ENCODE measurements around the gene GSAP. TPM values are rescaled to one million over a fixed set of nuclear protein-coding genes. Genes with fewer than 3 reads are reported as not detected.
A peak's percentile ranks its signal among the peaks of the same experiment; 100 is the strongest.

GSAP gene
- total RNA-seq, 4 donors from 2014 or later, result 14.3 to 25.5 (median 22.0) TPM

- no peak for DNase-seq (ENCODE audit: low spot score in 2 of 2)
- no peaks in the 10 kb centered on the region for H3K27me3 ChIP-seq
- WGBS, 2 donors, result 24 to 31% methylated on average over 10 of the region's 10 CpGs
- H3K27ac ChIP-seq, result peak overlapping the region in 3 of 4 donors; percentile 17 to 86 (median 66)
- peak overlapping the region in 3 of 4 donors; percentile 8 to 14 (median 10) for H3K4me3 ChIP-seq
- TF ChIP-seq EP300 (IDR thresholded peaks at IDR 0.05), result no peak
- no peak for TF ChIP-seq POLR2A (IDR thresholded peaks at IDR 0.05)
- TF ChIP-seq, protein P1, sequence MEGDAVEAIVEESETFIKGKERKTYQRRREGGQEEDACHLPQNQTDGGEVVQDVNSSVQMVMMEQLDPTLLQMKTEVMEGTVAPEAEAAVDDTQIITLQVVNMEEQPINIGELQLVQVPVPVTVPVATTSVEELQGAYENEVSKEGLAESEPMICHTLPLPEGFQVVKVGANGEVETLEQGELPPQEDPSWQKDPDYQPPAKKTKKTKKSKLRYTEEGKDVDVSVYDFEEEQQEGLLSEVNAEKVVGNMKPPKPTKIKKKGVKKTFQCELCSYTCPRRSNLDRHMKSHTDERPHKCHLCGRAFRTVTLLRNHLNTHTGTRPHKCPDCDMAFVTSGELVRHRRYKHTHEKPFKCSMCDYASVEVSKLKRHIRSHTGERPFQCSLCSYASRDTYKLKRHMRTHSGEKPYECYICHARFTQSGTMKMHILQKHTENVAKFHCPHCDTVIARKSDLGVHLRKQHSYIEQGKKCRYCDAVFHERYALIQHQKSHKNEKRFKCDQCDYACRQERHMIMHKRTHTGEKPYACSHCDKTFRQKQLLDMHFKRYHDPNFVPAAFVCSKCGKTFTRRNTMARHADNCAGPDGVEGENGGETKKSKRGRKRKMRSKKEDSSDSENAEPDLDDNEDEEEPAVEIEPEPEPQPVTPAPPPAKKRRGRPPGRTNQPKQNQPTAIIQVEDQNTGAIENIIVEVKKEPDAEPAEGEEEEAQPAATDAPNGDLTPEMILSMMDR (IDR thresholded peaks at IDR 0.05), result no peak
- peaks cover 0 to 30% (median 13%) of the 10 kb centered on the region in 4 donors for H3K4me1 ChIP-seq
- H3K9me3 ChIP-seq, result no peaks in the 10 kb centered on the region
- no peaks in the 10 kb centered on the region for H3K36me3 ChIP-seq
Observed at GRCh38 chr7:77425101-77426051, 9.2 kb upstream of the GSAP start.

GRCh38 chr7:77422500-77422899, 6.4 kb upstream of the GSAP start:
- H3K27ac ChIP-seq, result no peak overlapping the region
- no peak for DNase-seq (ENCODE audit: low spot score in 2 of 2)
- H3K27me3 ChIP-seq, result no peaks in the 10 kb centered on the region
- peaks cover 0 to 23% (median 9%) of the 10 kb centered on the region in 4 donors for H3K4me1 ChIP-seq
- no peak overlapping the region for H3K4me3 ChIP-seq
- no peak for TF ChIP-seq POLR2A (IDR thresholded peaks at IDR 0.05)
- TF ChIP-seq, protein P1 (IDR thresholded peaks at IDR 0.05), result no peak
- no peaks in the 10 kb centered on the region for H3K36me3 ChIP-seq
- H3K9me3 ChIP-seq, result no peaks in the 10 kb centered on the region

DNA sequence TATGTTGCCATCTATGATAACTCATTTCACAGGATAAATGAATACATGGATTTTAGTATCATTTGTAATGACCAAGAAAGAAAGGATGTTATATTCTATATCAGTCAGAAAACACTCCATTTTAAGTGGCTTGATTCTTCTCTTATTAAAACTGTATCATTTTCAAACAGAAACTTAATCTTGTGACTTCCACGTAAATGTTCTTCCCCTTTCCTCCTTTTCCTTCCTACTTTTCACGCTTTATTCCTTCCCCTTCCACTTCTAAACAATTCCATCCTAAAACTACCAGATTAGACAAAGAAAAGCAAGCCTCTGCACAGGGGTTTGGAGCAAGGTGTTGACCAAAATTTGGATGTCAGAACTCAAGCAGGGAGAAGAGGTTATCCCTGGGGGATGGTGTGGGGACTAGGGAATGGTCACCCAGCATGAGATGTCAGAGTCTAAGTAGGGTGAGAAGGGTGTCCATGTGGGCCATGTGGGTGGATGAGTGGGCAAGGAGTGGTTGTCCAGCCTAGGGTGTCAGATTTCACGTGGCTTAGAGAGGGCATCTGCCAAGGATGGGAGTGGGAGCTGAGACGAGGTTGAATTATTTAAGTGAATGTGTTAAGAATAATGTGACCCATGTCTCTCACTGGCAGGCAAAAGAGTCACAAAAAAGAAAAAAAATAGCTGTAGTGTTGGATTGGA, 5.0 kb upstream of the GSAP start:
- H3K9me3 ChIP-seq, result no peaks in the 10 kb centered on the region
- peaks cover 0 to 18% (median 0%) of the 10 kb centered on the region in 4 donors for H3K4me1 ChIP-seq
- H3K36me3 ChIP-seq, result no peaks in the 10 kb centered on the region
- no peak for DNase-seq (ENCODE audit: low spot score in 2 of 2)
- H3K27me3 ChIP-seq, result no peaks in the 10 kb centered on the region
- H3K27ac ChIP-seq, result peak overlapping the region in 2 of 4 donors; percentile 29 to 36
- H3K4me3 ChIP-seq, result no peak overlapping the region
- WGBS, 2 donors, result 62 to 68% methylated on average over 4 of the region's 4 CpGs
- TF ChIP-seq, protein P1 (IDR thresholded peaks at IDR 0.05), result no peak
- peak in 1 of 2 donors; percentile 34 for TF ChIP-seq EP300 (IDR thresholded peaks at IDR 0.05)

- DNase-seq (ENCODE audit: low spot score in 2 of 2), result no peak
- no peaks in the 10 kb centered on the region for H3K36me3 ChIP-seq
- H3K27me3 ChIP-seq, result no peaks in the 10 kb centered on the region
- TF ChIP-seq EP300 (IDR thresholded peaks at IDR 0.05) (no peak), POLR2A (IDR thresholded peaks at IDR 0.05) (no peak)
- TF ChIP-seq, protein P1 (IDR thresholded peaks at IDR 0.05), result no peak
- WGBS, 2 donors, result 89 to 93% methylated on average over 5 of the region's 5 CpGs
- H3K9me3 ChIP-seq, result no peaks in the 10 kb centered on the region
- H3K27ac ChIP-seq, result peak overlapping the region in 2 of 4 donors; percentile 3 to 36
- H3K4me1 ChIP-seq, result peaks cover 0 to 13% (median 0%) of the 10 kb centered on the region in 4 donors
- H3K4me3 ChIP-seq, result no peak overlapping the region
Observed at GRCh38 chr7:77420438-77420837, 4.3 kb upstream of the GSAP start.

DNA sequence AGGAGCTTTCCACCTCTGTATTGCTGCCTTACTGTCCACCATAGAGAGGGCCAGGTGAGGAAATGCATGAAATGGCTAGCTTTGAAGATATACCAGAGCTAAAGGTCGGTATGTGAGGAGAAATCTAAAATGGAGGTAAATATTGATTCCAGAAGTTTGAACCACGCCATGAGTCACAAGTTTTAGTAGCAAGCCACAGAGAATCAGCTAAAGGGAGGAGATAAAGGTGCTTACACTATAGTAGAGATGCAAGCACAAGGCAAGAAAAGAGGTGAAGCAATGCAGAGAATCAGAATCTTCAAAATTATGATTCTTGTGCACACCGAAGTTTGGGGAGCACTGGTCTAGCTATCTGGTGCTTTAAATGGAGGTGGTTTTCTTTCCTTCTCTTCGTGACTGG, 3.0 kb upstream of the GSAP start:
- Histone ChIP-seq H3K4me1 (peaks cover 0 to 19% (median 0%) of the 10 kb centered on the region in 4 donors), H3K36me3 (no peaks in the 10 kb centered on the region), H3K27ac (no peak overlapping the region), H3K4me3 (no peak overlapping the region), H3K27me3 (no peaks in the 10 kb centered on the region), H3K9me3 (no peaks in the 10 kb centered on the region)
- DNase-seq (ENCODE audit: low spot score in 2 of 2), result no peak
- 87 to 88% methylated on average over 4 of the region's 4 CpGs for WGBS, 2 donors
- TF ChIP-seq, protein P1 (IDR thresholded peaks at IDR 0.05), result no peak
- TF ChIP-seq EP300 (IDR thresholded peaks at IDR 0.05) (no peak), POLR2A (IDR thresholded peaks at IDR 0.05) (no peak)
